Measurements from ENCODE around the gene EPB41L2. TPM values are rescaled to one million over a fixed set of nuclear protein-coding genes. Genes with fewer than 3 reads are reported as not detected.
"Not testable (repeated sequence)": the region's sequence is repeated elsewhere in the genome, so short reads cannot be mapped to it uniquely, and the experiment has no call there.

The EPB41L2 gene
- total RNA-seq, 1 donor from 2014 or later = 136 TPM

DNA sequence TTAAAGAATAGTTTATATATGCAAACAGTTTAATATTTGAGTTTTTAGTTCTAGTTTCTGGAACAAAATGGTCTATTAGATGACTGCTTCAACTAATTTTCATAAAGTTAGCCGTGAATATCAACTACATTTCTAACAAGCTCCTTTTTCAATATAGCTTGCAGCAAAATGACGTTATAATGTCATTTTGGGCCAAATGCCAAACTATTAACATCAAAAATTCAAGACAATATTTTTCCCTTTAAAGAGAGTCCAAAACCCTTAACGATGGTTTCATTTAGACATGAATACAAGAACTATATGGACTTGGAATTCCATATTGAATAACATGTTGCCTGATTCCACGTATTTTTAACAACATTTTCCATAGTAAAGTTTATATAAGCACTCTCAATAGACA is 144.9 kb downstream of the EPB41L2 start:
- no peak for TF ChIP-seq EZH2 (IDR thresholded peaks at IDR 0.05; ENCODE audit: insufficient read depth, low read length)
- TF ChIP-seq, protein P1, sequence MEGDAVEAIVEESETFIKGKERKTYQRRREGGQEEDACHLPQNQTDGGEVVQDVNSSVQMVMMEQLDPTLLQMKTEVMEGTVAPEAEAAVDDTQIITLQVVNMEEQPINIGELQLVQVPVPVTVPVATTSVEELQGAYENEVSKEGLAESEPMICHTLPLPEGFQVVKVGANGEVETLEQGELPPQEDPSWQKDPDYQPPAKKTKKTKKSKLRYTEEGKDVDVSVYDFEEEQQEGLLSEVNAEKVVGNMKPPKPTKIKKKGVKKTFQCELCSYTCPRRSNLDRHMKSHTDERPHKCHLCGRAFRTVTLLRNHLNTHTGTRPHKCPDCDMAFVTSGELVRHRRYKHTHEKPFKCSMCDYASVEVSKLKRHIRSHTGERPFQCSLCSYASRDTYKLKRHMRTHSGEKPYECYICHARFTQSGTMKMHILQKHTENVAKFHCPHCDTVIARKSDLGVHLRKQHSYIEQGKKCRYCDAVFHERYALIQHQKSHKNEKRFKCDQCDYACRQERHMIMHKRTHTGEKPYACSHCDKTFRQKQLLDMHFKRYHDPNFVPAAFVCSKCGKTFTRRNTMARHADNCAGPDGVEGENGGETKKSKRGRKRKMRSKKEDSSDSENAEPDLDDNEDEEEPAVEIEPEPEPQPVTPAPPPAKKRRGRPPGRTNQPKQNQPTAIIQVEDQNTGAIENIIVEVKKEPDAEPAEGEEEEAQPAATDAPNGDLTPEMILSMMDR (IDR thresholded peaks at IDR 0.05; ENCODE audit: insufficient read depth, low read depth, low read length) = no peak
- FAIRE-seq (no peak), DNase-seq (ENCODE audit: low read depth) (no peak)
- H3K4me3 Mint-ChIP-seq (ENCODE audit: unreplicated experiment) = no peak overlapping the region
- H3K9ac ChIP-seq (ENCODE audit: low read length) = no peak overlapping the region
- H3K4me3 ChIP-seq (ENCODE audit: insufficient read depth, low read depth, low read length) = no peak overlapping the region
- H3K79me2 ChIP-seq (ENCODE audit: insufficient read depth, low read length) = no peaks in the 10 kb centered on the region
- H3K27ac ChIP-seq (ENCODE audit: low read depth, low read length) = no peak overlapping the region
- no peaks in the 10 kb centered on the region for H3K4me1 ChIP-seq (ENCODE audit: insufficient read depth, low read length)
- peaks cover 2% of the 10 kb centered on the region for H3K9me3 Mint-ChIP-seq (ENCODE audit: unreplicated experiment)
- no peaks in the 10 kb centered on the region for H3K36me3 ChIP-seq (ENCODE audit: insufficient read depth, low read length)
- H3K36me3 Mint-ChIP-seq (ENCODE audit: low read depth, unreplicated experiment) = no peaks in the 10 kb centered on the region
- H3K4me2 ChIP-seq (ENCODE audit: low read length) = no peak overlapping the region
- H4K20me1 ChIP-seq (ENCODE audit: insufficient read depth, low read length) = no peaks in the 10 kb centered on the region
- H3K27me3 Mint-ChIP-seq (ENCODE audit: low read depth, unreplicated experiment) = no peaks in the 10 kb centered on the region
- no peaks in the 10 kb centered on the region for H3K9me3 ChIP-seq (ENCODE audit: insufficient read depth, low read depth, low read length)
- H3K4me1 Mint-ChIP-seq (ENCODE audit: low read depth, unreplicated experiment) = peaks cover 2% of the 10 kb centered on the region
- no peak overlapping the region for H2AFZ ChIP-seq (ENCODE audit: low read depth, low read length)
- H3K27ac Mint-ChIP-seq (ENCODE audit: unreplicated experiment) = no peak overlapping the region
- no peaks in the 10 kb centered on the region for H3K27me3 ChIP-seq (ENCODE audit: insufficient read depth, low read length)

DNA sequence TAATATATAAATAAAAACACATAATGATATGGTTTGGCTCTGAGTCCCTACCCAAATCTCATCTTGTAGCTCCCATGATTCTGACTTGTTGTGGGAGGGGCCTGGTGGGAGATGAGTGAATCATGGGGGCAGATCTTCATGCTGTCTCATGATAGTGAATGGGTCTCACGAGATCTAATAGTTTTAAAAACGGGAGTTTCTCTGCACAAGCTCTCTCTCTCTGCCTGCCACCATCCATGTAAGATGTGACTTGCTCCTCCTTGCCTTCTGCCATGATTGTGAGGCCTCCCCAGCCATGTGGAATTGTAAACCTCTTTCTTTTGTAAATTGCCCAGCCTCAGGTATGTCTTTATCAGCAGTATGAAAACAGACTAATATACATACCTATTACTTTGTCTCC is 147.4 kb downstream of the EPB41L2 start:
- not testable (repeated sequence) for H3K79me2 ChIP-seq (ENCODE audit: insufficient read depth, low read length); H3K9ac ChIP-seq (ENCODE audit: low read length); H3K36me3 ChIP-seq (ENCODE audit: insufficient read depth, low read length); DNase-seq (ENCODE audit: low read depth); H3K4me1 ChIP-seq (ENCODE audit: insufficient read depth, low read length); H3K4me3 ChIP-seq (ENCODE audit: insufficient read depth, low read depth, low read length); FAIRE-seq; H4K20me1 ChIP-seq (ENCODE audit: insufficient read depth, low read length); H3K27ac Mint-ChIP-seq (ENCODE audit: unreplicated experiment); H2AFZ ChIP-seq (ENCODE audit: low read depth, low read length); H3K4me3 Mint-ChIP-seq (ENCODE audit: unreplicated experiment); H3K36me3 Mint-ChIP-seq (ENCODE audit: low read depth, unreplicated experiment); H3K27me3 Mint-ChIP-seq (ENCODE audit: low read depth, unreplicated experiment); H3K27ac ChIP-seq (ENCODE audit: low read depth, low read length); H3K9me3 ChIP-seq (ENCODE audit: insufficient read depth, low read depth, low read length); H3K9me3 Mint-ChIP-seq (ENCODE audit: unreplicated experiment); H3K4me2 ChIP-seq (ENCODE audit: low read length); H3K27me3 ChIP-seq (ENCODE audit: insufficient read depth, low read length)
- H3K4me1 Mint-ChIP-seq (ENCODE audit: low read depth, unreplicated experiment) = peaks cover 10% of the 10 kb centered on the region

DNA sequence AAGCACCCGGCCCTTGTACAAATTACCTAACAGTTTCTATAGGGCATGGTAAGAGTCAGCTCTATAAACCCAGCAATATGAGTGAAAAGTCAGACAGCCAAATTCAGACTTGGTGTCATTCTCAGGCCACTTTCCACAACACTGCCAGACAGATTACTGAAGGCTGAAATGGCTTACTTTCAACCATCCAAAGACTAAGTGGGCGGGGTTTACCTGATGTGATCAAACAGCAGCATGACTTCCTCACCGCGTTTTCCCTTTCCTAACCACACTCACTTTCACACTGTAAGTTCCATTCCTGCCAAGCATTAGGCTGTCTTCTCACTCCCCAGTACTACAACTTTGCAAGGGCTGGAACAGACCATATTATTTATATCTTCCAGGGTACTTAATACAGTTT is 149.9 kb downstream of the EPB41L2 start:
- no peaks in the 10 kb centered on the region for H3K36me3 ChIP-seq (ENCODE audit: insufficient read depth, low read length)
- TF ChIP-seq, protein P1 (IDR thresholded peaks at IDR 0.05; ENCODE audit: insufficient read depth, low read depth, low read length) = no peak
- TF ChIP-seq EZH2 (IDR thresholded peaks at IDR 0.05; ENCODE audit: insufficient read depth, low read length) = no peak
- H3K4me1 ChIP-seq (ENCODE audit: insufficient read depth, low read length) = peaks cover under 1% of the 10 kb centered on the region
- H2AFZ ChIP-seq (ENCODE audit: low read depth, low read length) = no peak overlapping the region
- Mint-ChIP-seq H3K4me1 (ENCODE audit: low read depth, unreplicated experiment) (peaks cover 10% of the 10 kb centered on the region), H3K9me3 (ENCODE audit: unreplicated experiment) (peaks cover 9% of the 10 kb centered on the region), H3K36me3 (ENCODE audit: low read depth, unreplicated experiment) (no peaks in the 10 kb centered on the region), H3K27me3 (ENCODE audit: low read depth, unreplicated experiment) (no peaks in the 10 kb centered on the region), H3K27ac (ENCODE audit: unreplicated experiment) (no peak overlapping the region), H3K4me3 (ENCODE audit: unreplicated experiment) (no peak overlapping the region)
- no peaks in the 10 kb centered on the region for H3K9me3 ChIP-seq (ENCODE audit: insufficient read depth, low read depth, low read length)
- no peak overlapping the region for H3K4me3 ChIP-seq (ENCODE audit: insufficient read depth, low read depth, low read length)
- FAIRE-seq (no peak), DNase-seq (ENCODE audit: low read depth) (no peak)
- no peak overlapping the region for H3K9ac ChIP-seq (ENCODE audit: low read length)
- H3K27ac ChIP-seq (ENCODE audit: low read depth, low read length) = no peak overlapping the region
- no peaks in the 10 kb centered on the region for H4K20me1 ChIP-seq (ENCODE audit: insufficient read depth, low read length)
- H3K27me3 ChIP-seq (ENCODE audit: insufficient read depth, low read length) = no peaks in the 10 kb centered on the region
- H3K4me2 ChIP-seq (ENCODE audit: low read length) = no peak overlapping the region
- H3K79me2 ChIP-seq (ENCODE audit: insufficient read depth, low read length) = peaks cover 4% of the 10 kb centered on the region
